Stimulated activated CD8-positive, alpha-beta memory T cell treated with anti-CD3 and anti-CD28 coated beads, Interleukin-7, amount 100 ng/mL, for 4 hours (primary cell): ENCODE measurements around the gene PLD6.

Source experiments
- DNase-seq, 2 donors: peaks; one replicate each; pipeline ENCODE4 v3.0.0-alpha.2; 2020; ENCODE audit warnings: low read depth in 2 of 2

The PLD6 gene

DNA sequence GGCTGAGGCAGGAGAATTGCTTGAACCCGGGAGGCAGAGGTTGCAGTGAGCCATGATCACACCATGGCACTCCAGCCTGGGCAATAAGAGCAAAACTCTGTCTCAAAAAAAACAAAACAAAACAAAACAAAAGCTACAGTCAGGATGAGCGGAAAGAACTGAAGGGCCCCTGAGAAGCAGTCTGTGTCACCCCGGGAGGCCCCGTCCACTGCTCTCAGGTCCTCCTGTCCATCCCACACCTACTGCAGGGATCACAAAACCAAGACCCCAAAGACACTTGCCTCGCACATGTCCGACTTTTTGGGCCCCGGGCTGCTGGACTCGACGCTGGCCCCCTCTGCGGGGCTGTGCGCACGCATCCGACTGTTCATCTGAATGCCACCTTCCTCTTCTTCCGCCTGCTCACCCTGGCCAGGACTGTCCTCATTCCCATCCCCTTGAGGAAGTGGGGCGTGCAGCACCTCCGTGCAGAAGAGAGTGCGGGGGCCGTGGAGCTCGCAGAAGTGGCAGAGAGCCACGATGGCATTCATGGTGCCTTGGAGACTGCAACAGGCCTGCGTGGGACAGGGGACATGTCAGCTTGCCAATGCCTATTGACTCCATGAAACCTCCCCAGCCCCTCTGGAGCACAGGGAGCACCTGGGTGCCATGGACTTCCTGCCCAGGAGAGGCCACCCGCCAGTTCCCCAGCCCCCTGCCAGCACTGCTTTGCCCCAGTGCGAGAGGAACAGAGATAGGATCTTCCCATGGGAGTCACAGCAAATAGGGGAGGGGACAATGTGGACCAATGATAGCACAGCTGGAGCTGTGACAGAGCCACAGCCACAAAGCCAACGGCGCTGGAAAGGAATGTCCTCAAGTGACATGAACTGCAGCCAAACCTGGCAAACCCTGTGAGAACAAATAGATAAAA lies 21.7 kb upstream of the PLD6 start:
- no peak for DNase-seq

DNA sequence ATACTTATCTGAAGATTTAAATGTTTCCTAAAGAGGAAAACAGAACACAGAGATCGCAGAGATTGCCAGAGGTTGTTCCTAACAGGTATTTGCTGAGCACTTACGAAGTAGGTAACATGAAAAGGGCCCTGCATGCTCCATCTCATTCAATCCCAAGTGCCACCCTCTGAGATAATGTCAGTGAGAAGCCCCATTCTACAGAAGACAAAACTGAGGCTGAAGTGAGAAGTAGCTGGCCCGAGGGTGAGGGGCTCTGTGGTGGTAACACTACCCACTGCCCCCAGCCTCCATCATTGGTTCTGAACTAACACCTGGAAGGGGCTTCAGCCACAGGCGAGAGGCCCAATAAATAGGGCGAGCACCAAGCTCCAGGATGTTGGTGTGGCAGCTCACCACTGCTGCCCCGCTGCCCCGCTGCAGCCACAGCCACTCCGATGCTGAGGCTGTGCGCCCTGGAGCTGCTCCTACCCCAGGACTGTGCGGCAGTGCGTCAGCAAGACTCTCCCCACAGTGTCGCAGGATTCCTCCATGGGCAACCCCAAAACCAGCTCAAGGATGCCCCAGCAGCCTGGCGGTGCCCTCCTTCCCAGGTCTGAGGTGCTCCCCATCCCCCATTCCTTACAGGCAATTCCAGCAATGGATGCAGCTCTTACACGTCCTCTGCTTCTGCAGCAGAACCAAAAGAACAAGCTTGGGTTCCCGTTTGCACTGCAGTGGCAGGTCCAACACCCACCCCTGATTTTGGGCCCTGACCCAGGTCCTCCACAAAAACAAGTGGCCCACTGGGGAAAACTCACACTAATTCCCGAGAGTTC lies 20.5 kb upstream of the PLD6 start:
- no peak for DNase-seq

DNA sequence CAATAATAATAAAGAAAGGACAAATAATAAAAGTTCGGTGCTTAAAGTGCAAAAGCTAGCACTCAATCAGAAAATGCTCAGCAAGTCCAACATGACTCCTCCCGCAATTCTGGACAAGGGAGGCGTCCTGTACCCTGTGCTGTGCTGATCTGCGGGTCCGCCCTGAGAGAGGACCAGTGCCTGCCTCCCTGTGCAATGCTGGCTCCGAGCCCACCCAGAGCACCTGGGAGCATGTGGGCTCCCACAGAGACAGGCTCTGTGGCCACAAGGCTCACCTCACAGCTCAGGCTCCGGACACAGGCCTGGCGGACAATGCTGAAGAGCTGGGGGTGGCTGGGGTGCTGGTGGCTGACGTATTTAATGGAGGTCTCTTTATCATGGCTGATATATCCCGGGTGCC lies 19.8 kb upstream of the PLD6 start:
- DNase-seq, result no peak

DNA sequence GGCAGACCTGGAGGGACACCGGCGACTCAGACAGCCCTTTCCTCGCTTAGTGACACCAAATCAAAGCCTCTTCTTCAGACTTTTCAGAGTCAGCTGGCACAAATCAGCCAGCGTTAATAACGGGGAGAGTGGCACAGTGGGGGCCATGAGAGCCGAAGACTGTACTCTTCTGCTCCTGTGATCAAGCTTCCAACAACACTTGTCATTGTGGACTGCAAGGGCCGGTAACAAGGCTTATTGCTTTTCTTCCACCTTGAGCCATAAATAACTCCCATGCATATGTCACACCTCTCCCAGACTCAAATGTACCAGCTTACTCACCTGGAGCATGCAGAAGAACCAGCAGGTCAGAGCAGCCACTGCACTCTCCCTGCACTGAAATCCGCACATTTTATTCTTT lies 18.0 kb upstream of the PLD6 start:
- no peak for DNase-seq

DNA sequence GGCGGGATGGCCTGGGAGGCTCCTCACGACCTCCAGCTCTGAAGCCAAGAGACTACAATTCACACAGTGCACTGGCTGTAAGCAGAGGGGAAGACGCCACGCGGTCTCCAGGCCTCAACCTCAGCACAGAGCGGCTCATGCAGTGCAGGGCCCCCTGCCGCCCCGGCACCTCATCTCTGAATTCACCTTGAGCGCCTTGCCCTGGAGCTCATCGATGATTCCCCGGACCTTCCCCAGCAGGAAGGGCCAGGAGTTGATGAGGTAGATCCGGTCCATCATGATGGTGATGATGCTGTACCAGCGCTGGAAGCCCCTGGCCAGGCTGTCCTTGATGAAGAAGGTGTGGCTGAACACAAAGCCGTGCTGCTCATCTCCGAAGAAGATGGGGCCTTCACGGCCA lies 17.6 kb upstream of the PLD6 start:
- no peak for DNase-seq

DNA sequence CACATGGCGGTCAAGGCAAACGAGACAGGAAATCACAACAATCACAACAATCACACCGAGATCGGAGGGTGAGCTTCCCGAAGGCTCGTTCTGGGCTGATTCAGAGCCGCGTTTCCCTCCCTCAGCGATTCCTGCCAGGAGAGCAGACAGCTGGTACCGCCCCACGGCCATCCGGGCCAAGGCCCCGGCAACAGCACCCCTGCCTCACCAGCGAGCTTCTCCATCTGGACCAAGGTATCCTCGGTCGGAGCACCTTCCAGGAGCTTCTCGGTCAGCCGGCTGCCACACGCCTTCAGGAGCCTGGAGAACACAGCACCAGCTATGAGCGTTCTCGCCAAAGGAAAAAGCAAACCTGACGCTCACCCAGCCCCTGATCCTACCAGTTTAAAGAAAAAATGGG lies 15.2 kb upstream of the PLD6 start:
- DNase-seq, result no peak

DNA sequence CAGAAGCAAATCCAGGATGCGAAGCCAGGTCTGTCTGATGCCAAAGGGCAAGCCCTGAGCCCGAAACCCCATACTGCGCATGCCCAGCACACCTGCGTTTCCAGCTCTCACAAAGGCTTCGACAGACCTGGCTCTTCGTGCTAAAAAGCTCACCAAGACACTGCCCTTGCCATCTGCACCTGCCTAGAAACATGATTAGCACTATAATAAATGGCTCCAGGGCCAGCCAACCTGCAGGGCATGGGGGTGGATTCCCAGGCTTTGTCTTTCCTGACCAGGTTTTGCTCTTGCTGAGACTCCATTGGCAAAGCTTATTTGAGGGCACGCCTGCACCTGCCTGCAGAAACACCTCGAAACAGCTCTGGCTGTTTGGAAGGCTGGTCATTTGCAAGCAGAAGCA lies 14.4 kb upstream of the PLD6 start:
- DNase-seq, result no peak

DNA sequence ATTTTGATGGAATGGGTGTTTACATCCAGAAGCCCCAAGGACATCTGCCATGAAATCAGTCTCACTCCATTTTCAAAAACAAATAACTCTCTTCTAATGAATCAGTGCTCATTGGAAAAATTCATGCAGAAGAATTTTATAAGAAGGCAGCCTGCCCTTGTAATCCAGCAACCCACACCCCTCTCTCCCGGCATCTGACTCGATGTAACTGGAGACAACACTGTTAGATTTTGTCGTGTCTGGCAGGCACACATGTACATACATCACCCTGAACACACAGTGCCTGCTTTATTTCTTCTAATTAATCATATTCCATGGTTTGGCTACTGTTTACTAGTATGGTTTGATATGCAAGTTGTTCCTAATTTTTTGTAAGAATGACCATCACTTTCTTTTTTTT lies 11.9 kb upstream of the PLD6 start:
- DNase-seq, result no peak

DNA sequence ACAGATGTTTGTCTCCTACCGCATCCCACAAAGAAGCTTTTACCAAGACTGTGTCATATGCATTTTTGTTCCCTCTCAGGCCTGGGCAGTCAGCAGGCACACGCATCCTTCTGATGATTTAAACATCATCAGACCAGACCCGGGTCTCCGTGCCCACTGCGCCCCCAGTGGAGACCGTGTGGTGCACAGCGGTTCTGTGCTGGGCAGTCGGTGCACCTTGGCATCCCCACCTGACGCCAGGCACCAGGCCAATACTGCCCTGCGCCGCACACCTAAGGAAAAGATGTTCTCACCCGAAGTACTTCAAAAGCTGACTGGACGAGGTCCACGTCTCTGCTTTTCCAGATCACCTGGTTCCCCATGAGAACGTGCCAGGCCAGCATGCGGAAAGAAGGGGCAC lies 10.6 kb upstream of the PLD6 start:
- no peak for DNase-seq

DNA sequence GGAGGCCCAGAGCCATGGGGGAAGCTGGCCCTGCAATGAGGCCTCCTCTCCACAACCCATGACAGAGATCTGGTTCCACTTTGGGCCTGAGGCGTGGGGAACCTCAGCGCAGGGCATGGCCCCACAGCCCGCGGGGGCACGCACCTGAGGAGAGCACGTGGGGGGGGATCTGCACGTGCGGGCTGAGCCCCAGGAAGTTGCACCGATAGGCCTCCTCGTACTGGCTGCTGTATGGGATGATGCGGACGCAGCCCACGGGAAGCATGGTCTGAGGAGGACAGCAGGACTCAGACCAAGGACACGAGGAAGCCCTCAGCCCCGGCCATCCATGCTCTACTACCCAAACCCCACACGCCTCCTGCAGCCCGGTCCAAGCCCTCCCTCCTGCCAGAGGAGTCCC lies 10.1 kb upstream of the PLD6 start:
- DNase-seq, result no peak

DNA sequence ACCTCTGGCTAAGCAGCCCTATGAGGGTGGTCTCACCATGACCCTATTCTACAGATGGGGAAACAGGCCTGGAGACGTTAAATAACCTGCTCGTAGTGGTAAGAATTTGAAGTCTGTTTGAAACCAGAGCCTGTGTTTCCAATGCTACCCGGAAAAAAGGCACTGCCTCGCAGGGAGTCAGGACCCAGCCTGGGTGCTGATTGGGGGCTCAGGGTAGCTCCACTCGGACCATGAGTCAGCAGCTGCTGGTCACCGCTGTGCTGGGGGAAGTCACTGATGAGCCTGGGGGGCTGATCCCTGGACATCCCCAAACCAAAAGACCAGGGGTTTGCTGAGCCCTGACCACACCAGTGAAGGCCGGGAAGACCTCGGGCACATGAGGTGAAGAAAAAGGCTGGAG lies 9.4 kb upstream of the PLD6 start:
- no peak for DNase-seq

DNA sequence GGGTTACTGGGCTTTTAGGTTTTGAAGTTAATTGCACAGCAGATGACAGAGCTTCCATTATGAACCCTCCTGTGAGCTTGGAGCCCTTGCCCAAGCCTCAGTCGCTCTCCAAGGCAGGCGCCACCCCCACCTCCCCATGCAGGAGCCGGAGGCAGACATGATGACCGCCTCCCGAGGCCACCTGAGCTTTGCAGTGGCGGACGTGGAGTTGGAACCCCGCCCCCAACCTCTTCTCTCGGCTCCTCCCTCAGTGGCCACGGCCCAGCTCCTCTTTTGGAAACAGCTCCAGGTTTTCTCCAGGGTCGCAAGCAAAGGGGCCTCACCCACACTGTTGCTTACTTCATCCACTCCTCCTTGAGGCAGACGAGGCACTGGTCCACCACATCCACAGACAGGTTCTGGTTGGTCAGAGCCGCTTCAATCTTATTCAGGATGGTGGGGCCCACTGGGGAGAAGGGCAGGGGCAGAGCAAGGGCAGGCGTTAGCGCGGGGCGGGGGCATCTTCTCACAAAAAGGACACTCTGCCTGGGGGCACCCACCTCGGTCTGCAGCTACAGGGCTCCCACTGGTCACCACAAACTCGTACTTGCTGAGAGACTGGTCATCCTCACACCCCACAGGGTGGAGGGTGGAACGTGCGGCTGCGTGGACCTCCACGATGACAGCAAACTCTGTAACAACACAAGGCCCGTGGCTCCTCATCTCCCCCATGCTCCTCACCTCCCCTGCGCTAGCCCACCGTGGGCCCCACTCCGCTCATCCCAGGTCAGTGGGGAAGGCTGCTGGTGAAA lies 8.7 kb upstream of the PLD6 start:
- DNase-seq, result no peak

DNA sequence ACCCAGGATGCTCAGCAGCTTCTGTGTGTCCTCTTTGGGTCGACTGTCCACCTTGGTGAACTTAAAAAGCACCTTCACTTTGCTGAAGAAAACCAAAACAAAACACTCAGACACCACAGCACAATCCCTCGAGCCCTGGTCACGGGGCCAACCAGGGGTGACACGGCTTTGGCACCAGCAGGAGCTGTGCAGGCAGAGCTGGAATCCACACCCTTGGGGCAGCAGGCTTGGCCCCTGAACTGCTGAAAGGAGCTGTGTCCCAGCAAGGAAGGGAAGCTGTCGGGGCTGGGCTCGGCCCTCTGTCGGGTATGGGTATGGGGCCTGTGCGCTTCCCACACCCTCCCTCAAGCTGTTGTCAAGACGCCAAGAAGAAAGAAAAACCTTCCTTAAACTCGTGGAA lies 7.6 kb upstream of the PLD6 start:
- no peak for DNase-seq

DNA sequence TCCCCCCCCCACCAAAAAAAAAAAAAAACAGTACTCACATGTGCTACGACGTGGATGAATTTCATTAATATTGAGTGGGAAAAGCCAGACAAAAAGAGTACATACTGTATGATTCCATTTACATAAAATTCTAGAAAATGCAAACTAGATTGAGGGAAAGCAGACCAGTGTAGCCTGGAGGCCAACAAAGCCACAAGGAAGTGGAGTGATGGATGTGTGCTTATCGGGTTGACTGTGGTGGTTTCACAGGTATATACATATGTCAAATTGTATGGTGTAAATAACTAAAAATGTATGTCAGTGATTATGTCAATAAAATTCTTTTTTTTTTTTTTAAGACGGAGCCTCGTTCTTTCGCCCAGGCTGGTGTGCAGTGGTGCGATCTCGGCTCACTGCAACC lies 1.9 kb upstream of the PLD6 start:
- DNase-seq, result no peak

DNA sequence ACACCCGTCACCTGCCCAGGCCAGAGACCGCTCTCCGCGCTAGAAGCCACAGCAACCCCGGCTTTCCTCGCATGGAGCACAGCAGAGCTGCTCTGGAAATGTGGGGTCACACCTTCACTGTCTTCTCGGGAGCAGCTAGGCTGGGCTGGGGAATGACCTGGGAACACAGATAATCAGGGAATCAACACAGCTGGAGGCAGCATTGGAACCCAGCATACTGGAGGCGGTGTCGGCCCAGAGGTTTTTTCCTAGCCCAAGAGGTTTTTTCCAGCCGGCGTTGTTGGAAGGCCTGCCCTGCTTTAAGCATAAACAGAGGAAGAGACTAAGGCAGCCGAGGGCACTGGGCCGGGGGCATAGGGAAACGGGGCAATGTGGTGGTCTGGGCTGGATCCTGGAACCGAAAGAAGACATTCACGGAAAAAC lies 791 bp upstream of the PLD6 start:
- no peak for DNase-seq

DNA sequence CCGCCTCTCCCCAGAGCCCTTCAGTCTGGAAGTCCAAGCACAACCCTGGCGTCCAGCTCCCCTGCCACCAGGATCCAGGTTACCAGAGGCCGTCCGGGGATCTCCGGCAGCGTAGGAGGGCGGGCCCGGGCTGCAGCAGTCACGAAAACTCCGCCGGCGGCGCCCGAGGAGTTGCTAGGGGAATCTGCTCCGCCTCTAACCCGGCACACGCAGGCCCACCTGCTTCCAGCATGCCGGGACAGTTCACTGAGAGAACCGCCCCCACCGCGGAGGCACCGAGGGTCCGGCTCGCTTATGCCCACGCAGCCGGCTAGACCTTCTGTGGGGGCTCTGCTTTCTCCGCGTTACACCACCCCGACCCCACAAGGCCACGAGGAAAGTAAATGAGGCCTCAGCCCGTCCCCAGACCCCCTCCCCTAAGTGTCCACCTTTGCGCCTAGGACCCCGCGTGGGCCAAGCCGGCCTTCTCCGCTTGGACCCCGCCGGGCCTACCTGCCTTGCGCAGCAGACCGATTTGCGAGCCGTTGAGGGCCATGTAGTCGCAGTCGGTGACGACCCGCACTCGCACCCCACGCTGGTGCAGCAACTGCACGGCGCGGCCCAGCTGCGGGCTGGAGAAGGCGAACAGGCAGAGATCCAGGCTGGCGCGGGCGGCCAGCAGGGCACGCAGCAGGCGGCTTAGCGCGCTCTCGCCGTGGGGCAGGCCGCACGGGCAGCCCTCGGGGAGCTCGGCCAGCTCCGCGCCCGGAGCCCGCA lies 587 bp downstream of the PLD6 start:
- DNase-seq, result peak; percentile 30 to 67

DNA sequence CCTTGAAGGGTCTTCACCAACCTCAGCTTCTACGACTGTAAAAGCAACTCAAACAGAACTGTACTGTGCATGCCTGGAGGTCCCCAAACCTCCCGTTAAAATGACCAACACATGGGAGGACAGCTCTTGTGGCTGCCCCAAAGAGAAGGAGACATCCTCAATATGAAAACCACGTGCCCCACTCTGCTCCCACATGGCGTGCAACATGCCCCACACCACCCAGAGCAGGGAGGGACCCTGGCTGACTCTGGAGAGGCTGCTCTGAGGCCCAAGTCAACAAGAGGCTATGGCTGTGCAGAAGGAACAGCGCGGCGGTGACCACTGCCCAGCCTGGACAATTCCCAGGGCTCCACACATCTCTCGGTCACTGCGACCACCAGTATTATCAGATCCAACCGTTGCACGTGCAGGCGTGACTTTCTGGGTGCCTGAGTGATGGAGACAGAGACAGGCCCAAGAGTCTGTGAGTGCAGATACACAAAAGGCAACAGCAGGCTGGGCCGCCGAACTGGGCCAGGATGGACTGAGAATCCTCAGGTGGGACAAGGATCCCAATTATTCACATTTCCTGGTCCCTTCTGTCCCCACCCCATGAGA lies 1.4 kb downstream of the PLD6 start:
- DNase-seq, result no peak

DNA sequence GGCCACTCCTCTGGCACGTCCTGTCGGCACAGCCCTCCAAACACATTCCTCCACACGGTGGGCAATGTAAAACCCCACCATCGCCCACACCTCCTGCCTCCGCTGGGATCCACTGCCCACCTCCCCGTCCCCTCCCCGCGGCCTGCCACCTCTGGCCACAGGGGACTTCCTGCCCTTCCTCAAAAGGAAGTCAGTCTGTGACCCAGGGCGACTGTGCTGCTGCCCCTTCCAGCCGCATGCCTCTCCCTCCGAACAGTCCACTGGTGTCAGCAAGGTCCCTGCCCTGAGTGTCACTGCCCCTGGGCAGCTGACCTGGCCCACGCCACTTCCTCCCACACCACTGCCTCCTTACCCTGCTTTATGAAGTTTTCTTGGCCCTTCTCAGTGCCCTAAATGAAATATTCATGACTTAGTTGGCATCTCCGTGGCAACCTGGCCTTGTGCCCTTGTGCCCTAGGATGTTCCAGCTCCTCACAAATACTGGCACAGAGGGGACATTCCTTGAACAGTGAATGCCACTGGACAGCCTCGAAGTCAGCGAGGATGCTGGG lies 2.0 kb downstream of the PLD6 start:
- no peak for DNase-seq

DNA sequence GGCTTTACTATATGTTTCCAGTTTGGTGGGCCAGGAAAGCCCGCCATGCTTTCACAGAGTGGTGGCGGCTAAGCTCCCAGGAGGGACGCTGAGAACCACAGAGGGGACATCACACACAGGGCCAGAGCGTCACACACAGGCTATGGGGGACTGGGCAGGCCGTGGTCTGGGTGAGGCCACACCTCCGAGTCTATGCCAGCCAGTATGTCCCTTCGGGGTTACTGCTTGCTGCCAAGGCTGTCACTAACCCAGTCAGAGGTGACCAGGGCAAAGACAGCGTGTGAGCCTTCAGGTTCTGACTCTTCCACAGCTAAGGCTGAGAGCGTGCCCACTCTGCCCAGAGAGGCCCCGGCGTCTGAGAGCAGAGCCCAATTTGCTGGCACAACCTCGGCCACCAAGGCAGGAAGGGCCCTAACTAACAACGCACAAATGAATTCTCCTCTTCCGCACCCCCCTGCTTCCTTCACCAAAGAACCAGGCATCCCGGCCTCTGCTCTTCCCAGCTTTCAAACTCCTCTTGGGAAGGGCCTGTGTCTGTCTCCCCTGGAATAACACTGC lies 2.9 kb downstream of the PLD6 start:
- no peak for DNase-seq

DNA sequence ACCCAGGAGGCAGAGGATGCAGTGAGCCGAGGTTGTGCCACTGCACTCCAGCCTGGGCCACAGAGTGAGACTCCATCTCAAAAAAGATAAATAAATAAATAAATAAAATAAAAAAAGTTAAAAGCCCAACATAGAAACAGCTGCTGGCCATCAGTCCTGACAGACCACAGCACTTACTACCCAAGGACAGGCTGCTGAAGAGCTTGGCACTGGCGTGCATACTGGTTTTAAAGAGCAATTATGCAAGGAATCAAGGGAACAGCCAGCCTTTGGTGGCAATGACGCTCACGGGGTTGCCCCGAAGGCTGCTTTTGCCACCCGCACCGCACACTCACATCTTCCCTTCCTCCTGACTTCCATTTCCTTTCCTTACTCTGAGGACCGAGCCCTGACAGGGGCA lies 4.2 kb downstream of the PLD6 start:
- DNase-seq, result no peak

DNA sequence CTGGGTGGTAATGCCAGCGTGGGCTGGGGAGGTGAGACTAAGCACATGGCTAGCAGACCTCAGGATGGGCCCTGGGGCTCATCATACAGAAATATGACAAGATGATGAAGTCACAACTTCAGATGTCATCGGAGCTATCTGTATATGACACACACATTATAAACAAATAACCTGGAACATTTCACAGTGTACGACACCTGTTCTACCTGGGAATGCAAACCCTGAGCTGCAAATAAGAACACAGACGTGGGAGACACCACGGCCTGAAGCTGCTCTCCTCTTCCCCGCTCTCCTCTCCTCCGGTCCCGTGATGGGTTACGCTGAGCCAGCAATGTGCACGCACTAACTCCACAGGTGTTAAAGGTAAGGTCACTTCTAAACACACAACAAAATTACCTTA lies 4.9 kb downstream of the PLD6 start:
- DNase-seq, result no peak
